GM19452 (cell line): Measurements from ENCODE around the gene NEK6.

Experiments used
- ATAC-seq: cut with Tn5 transposase; IDR thresholded peaks from one replicate; pipeline ENCODE4 v1.9.1; 2021; ENCODE audit not compliant: unreplicated experiment

Gene NEK6

DNA sequence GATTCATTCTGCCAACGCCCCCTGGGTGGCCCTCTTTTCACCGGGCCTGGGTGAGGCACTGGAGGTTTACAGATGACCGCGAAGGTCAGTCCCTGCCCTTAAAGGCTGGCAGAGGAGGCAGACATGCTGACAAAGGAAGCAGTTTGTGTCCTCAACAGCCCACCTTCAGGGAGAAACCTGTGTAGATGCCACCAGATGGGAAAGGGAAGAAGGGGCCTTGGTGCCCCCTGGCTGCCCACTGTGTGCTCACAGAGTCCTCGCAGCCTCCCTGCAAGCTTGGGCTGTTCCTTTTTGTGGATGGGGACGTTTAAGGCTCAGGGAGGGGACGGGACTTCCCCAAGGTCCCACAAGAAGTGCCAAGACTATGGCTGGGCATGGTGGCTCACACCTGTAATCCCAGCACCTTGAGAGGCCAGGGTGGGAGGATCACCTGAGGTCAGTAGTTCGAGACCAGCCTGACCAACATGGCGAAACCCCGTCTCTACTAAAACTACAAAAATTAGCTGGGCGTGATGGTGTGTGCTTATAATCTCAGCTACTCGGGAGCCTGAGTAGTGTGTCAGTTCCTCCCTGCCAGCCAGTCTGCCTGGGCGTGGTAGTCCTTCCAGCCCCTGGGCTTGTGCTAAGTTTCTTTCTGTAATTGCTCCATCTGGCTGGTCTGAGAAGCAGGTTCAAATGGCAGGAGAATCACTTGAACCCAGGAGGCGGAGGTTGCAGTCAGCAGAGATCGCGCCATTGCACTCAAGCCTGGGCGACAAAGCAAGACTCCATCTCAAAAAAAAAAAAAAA, 36.2 kb downstream of the NEK6 start:
- no peak for ATAC-seq

DNA sequence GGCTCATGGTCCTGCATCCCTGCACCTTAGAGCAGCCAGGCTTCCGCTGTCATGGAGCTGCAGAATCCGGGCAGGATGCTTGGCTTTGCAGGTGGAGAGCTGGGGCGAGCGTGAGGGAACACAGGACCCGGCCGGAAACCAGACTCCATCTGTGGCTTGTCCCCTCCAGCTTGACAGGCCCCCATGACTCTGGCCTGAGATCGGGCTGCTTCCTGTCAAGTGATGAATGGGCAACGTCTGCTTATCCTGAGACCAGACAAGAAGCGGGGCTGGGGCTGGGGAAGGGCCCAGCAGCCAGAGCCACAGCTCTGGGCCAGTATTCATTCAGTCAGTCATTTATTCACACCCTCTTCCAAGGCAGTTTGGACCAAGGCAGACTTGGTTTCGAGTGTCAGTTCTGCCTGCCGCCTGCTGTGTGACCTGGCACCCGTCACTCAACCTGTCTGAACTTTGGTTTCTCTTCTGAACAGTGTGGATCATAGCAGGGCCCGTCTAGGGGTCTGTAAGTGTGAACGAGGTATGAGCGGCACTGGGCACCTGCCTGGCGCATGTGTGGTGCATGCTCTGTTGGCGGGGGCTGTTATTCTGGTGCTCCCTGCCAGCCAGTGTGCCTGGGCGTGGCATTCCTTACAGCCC, 37.5 kb downstream of the NEK6 start:
- no peak for ATAC-seq

DNA sequence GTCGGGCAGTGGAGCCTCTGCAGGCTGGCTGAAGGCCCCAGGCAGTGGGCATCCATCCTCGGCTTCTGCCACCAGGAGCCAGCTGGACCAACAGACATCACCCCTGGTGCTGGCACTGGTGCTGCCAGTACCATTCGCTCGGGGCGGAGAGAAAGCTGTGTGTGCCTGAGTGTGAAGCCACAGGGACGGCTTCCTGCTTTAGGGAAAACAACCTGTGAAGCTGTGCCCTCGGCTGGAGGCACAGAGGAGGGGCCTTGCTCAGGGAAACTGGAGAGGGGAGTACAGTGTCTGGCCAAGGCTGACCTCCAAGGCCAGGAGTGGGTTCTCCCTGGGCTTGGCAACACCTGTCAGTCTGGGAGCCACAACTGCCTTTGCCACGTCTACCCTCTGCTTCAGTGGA, 38.3 kb downstream of the NEK6 start:
- ATAC-seq, result no peak

DNA sequence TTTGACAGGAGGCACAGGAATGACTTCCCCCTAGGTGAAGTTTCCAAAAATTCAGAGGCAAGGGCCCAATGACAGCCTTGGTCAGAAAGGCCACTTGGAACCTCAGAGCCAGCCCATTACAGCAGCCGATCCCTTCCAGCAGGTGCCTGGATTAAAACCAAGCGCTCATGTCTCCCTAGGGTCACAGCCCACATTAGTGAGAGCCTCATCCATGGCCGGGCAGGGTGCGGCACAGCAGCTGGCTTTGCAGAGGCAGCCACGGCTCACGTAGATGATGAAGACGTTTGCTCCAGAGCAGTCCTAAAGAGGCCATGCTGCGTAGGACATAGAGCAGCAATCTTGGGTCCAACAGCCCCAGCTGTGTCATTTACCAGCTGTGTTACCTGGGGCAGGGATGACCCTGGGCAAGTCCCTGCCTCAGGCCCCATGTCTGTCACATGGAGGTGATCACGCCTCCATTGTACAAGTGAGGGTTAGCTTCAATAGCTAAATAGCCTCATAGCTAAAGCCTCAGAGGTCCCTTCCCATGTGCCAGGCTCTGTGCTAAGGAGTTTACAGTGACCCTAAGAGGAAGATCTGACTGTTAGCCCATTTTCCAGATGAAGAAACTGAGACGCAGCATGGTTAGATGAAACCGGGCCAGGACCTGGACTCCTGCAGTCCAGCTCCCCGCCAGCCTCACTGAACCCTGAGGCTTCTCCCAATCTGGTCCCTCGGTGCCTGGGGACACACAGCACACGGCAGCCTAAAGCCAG, 39.2 kb downstream of the NEK6 start:
- ATAC-seq, result no peak

DNA sequence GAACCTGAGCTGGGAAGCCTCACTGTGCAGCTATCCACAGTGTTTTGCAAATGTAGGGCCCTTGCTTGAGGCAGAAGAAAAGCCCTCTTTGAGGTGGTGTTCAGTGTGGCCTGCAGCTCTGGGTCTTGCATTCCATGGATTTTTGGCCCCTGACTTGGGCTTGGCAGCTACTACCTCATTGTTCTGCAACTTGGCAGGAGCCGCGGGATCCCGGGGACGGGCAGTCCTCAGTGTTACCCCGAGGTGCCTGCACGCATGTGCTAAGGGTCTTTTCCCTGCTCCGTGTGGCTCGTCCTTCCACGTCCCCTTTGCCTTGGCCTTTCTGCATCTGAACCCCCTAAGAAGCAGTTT, 39.8 kb downstream of the NEK6 start:
- no peak for ATAC-seq

DNA sequence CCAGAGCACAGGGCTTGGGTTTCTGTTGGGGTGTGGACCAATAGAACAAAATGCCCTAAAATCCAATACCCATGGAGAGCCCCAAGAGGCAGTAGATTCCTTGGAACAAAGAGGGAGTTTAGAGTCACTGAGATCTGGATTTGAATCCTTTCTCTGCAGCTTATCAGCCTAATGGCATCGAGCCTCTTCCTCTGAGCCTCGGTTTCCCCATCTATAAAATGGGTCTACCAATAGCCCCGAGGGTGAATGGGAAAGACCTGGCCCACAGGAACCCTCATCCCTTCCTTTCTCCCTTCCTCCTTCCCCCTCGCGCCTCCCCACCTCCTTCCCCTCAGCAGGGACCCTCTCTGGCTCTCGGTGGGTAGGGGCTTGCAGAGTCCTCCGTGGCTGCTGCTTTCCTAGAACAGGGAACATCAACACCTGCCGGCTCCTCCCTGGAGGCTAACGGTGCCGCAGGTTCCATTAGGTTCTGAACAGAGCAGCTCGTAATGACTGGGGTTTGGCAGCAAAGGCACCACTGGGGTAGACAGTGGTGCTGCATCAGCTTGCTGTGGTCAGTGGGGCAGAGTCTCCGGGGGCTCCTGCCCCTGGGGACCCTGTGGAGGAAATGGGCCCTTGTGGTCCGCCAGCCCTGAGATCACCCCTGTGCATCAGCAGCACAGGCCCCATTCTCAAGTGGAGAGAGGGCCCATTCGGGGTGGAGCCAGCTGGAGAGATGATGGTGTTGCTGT, 40.3 kb downstream of the NEK6 start:
- no peak for ATAC-seq

DNA sequence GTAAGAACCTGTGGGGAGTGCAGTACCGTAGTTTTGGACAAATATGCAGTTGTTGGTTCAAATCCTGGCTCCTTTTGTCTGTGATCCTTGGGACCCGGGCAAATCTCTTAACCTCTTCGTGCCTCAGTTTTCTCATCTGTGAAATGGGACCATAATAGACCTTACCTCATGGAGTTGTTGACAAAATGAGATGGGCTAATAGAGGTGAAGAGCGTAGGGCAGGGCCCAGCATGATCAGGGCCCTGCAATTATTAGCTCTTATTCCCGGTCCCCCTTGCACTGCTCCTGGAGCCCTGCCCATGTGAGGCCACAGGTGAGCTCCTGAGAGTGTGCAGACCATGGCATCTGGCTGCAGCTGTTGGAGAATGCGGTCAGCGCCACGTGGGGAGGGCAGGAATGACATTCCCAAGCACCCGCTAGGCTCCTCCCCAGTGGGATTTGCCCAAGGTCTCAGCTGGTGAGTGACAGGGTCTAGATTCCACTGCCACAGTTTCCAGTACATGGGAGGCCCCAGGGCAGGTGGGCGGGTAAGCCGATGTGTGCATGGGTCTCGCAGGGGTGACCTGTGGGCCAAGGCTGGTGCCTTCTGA, 41.0 kb downstream of the NEK6 start:
- no peak for ATAC-seq

DNA sequence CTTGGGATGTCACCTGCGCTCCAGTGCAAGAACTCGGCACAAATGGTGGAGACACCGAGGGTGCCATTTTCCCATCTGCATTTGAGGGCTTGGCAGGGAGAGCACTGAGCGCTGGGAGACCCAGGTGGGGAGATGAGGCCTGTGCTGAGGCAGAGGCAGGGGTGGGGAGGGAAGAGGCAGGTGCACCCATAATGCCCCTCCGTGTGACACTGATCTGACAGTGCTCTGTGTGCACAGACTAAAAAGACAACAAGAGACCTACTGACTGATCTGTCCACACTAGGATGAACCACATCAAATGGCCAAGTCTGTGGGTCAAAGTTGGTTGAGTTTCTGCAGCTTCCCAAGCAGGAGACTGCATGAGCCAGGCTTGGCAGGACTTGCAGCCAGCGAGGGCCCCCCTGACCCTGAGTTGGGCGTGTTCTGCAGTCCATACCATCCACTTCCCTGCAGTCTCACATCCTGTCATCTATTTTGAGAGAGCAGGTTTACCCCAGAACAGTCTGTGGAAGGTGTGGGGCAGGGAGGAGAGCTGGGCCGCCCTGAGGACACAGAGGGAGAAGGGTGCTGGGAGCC, 41.9 kb downstream of the NEK6 start:
- ATAC-seq, result no peak

DNA sequence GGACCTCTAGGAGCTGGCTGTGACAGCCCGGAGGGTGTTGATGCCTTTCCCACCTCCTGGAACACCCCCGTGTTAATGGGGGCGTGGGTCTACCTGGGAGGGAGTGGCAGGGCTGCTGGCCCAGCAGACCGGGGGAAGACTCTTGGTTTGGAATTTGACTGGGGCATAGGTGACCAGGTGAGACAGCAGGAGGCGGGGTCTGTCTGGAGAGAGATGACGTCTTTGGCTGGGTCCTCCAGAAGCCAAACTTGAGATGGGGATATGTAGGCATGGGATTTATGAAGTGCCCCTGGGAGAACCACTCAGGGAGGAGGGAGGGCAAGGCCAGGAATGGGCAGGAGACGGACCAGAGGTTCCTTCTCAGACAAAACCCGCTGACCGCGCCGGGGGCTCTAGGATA, 42.6 kb downstream of the NEK6 start:
- no peak for ATAC-seq

DNA sequence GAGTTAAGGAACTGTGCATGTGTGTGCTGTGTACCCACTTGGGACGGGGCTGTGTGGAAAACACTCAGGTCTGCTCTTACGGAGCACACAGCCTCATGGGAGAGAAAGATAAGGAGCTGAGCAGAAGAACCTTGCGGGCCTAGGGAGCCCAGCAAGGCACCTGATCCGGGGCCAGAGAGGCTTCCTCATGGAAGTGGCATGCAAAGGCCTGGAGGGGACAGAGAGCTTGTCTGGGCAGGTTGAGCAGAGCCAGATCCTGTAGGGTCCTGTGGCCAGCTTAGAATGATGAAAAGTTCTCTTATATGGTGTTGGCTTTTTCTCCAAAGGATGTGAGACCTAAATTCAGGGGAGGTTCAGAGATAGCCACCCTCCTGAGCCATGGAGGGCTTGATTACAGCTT, 45.2 kb downstream of the NEK6 start:
- ATAC-seq, result no peak

DNA sequence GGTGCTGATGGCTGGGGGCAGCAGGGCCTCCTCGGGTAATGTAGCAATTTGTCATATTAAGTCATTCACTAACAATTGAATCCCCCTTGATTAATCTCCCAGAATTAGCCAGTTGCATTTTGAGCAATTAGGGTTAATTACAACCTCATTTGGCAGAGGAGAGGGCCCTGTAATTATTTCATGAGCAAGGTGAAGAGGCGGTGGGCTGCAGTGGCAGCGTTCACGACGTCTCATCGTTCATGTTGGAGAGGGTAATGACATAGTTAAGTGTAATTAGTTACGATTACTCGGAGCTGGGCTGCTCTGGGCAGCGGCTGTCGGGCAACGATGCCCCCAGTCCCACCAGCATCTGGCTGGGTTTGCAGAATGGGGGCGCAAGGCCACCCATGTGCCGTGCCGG, 46.0 kb downstream of the NEK6 start:
- ATAC-seq, result no peak

DNA sequence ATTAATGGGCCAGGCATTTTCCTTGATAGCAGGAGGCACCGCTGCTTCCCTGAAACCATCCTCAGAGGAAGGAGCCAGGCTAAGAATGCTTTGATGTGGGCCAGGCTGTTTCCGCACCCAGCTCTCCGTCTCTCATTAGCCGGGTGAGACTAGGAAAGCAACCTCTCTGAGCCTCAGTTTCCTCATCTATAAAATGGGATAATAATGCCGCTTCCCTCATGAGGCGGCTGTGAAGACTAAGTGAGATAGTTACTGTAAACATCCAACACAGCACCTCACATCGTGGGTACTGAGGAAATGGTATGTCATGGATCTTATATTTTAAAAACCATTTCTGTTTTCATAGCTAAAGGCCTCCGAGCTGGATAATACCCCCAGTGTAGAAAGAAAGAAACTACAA, 46.5 kb downstream of the NEK6 start:
- ATAC-seq, result no peak

DNA sequence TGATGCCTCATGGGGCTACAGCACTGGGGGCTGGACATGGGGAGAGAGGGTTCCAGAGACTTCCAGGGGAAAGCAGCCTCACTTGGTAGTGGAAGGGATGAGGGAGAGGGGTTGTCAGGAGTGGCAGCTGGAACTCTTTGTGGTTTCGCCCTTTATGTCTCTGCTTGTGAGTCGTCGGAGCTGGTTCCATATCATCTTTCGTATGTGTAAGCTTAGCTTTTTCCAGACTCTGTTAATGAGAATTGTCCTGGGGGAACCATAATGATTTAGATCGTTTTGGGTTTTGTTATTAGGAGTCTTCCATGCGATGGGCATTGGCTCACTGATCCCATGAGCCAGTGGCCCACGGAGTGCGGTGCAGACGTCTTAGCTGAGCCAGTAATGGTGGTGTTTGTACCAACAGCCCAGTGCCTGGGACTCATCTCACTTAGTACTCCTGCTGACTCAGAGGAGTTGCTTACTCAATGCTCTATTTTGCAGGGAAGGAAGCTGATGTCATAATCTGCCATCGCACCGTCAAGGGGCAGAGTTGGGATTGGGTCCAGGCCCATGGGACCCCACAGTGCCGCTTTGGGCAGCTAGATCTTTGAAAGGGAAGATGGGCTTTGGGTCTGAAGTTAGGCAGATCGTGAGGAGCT, 48.5 kb downstream of the NEK6 start:
- ATAC-seq, result no peak

DNA sequence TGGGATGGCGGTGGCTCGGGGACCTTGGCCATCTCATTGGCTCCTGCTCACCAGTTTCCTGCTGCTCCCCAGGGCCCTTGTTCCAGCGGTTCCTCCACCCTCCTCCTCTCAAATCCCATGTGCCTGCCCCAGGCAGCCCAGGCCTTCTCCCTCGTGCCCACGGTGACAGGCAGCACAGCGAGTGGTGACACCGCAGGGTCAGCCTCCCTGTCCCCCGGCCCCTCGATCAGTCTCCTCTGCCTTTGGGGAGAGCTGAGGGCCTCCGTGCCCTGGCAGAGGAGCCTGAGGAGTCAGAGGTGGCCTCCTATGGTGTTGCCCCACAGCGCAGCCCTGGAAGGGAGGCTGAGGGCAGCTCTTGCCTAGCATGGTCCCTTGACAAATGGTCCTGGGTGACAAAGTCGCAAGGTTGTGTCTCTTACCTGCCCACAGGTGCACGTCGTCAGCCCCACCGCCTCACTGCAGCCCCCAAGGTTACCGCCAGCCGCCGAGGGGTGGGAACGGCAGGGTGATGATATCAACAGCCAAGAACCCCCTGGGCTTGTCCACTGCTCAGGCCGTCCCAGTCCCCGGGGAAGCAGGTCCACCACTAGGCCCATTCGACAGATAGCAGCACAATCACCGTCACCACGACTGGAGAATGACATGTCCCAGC, 49.8 kb downstream of the NEK6 start:
- ATAC-seq, result no peak

DNA sequence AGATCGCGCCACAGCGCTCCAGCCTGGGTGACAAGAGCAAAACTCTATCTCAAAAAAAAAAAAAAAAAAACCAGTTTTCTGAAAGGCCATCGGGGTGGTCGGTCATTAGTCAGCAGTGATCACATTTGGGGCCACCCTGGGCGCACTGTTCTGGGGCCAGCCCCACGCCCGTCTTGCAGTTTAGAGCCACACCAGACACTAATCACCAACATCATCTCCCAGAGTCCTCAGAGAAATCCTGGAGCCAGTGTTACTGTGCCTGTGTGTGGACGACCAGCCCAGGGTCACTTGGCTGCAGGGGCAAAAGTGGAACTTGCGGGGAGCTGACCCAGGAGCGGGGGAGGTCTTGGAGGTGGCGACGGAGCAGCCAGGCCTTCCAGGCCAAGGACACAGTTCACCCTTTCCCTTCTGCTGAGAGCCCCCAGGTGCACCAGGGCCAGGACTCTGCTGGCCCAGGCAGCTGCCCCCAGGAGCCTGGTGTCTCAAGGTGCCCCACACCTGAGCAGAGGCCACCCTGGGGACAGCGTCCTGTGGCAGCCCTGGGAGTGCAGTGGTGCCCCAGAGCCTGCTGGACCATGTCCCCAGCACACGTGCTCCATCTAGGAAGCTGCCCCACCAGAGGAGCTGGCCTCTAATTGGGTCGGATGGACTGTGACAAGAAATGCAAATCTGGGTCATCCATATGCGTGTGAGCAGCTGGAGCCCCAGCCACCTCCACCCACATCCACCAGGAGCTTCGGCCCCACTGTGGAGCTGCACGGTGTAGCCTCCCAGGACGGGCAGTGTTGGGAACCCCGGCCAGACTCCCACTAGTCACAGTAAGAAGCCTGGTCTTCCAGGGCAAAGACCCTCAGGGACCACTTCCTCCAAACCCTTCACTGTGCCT, 51.1 kb downstream of the NEK6 start:
- no peak for ATAC-seq

DNA sequence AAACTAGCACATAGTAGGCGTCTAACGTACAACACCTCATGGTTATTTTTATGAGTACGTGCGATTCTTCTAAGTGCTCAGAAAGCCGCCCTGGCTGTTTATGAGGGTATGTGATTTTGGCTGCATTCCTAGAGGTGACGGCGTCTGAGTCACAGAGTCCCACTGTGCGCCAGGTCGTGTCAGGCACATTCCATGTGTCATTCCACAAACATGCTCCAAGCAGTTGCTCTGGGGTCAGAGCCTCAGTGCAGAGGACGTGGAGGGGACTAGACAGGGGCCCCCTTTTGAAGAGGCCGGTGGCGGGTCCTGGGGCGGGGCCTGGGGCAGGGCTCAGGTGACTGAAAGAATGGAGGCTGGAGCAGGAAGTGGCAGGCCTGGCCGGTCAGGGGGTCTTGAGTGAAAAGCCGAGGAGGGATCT, 51.9 kb downstream of the NEK6 start:
- no peak for ATAC-seq

DNA sequence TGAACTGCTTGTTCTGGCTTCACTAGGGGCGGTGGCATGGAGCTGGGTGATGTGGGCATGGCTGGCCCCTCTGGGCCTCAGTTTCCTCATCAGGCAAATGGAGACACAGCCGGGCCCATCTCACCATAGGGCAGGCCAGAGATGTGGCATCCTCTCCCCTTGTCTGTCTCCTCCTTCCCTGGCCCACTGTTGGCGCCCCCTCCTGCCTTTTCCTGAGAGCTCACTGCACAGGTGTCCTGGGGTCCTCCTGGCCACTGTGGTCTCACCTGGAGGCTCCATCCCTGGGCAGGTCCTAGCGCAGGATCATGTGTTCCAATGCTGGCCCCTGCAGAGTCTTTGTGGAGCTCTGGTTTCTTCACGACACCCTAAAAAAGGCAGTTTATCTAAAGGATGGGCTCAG, 53.5 kb downstream of the NEK6 start:
- ATAC-seq, result no peak

DNA sequence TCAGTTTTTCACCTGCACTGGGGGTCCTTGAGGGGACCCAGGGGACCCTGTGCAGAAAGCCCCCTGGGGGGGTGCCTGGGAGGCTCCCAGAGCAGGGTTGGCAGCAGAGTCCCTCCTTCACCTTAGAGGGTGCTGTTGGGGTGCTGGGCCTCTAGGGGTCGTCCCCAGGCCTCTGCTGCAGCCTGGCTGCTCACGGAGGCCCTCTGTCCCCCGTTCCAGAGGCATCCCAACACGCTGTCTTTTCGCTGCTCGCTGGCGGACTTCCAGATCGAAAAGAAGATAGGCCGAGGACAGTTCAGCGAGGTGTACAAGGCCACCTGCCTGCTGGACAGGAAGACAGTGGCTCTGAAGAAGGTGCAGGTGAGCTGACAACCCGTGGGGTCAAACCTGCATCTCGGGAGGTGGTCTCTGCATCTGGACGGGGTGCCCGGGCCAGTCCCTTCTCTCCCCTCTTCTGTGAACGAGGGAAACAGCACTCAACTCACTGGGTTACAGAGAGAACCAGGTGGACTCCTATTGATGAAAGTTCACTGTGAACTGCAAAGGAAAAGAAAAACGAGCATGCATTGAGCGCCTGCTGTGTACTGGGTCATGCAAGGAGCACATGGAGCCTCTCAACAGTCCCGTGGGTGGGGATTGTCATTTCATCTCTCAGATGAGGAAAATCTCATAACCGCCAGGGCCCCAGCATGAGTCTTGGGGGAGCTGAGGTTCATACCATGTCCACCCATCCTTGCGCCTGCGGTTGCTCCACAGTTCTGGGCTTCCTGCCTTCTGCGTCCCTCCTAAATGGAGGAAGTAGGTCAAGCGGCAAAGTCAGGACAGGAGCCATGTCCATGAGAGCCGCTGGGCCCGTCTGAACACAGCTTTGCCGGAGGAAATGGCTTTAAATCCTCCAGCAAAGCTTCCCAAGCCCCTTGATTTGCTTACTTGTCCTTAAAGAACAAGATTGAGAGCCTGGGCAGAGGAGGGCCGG, 54.8 kb downstream of the NEK6 start:
- ATAC-seq, result no peak
